GM10266 (cell line): ENCODE results near the gene THSD7B.

Source experiments
- DNase-seq: peaks from one replicate; pipeline ENCODE4 v3.0.0; 2012; ENCODE audit errors: extremely low spot score
- CTCF ChIP-seq: IDR thresholded peaks from 2 replicates; pipeline ENCODE4 v1.5.1; 2012; ENCODE audit warnings: mild to moderate bottlenecking, low read depth; ENCODE audit not compliant: control insufficient read depth, insufficient read depth; ENCODE audit errors: missing control alignments

The THSD7B gene

GRCh38 chr2:137223722-137224121, 458.4 kb downstream of the THSD7B start:
- TF ChIP-seq CTCF, result no peak
- DNase-seq, result no peak

- TF ChIP-seq CTCF, result no peak
- no peak for DNase-seq
Observed at GRCh38 chr2:137228566-137228965, 463.2 kb downstream of the THSD7B start.

- TF ChIP-seq CTCF, result no peak
- DNase-seq, result no peak
Observed at GRCh38 chr2:137229834-137230233, 464.5 kb downstream of the THSD7B start.

DNA sequence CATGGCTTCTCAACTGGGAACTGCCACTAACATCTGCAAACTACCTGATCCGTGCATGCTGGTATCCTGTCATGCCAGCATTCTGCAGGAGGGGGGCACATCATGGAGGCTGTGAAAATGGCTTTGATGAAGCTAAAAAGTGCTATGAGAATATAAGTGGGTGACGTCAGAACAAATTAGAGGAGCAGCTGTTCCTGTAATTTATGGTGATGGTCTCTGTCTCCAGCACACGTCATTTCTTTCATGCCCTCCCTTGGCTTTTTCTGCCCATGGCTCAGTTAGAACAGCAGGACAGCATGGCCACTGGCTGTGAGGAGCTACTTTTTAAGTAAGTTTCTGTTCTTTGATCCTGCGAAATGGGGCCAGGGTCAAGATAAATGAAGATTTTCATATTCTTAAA, 466.3 kb downstream of the THSD7B start:
- TF ChIP-seq CTCF, result no peak

GRCh38 chr2:137232076-137232475, 466.7 kb downstream of the THSD7B start:
- TF ChIP-seq CTCF, result no peak
- DNase-seq, result no peak

More for the DNA sequence above, 466.3 kb downstream of the THSD7B start:
- no peak for DNase-seq

DNA sequence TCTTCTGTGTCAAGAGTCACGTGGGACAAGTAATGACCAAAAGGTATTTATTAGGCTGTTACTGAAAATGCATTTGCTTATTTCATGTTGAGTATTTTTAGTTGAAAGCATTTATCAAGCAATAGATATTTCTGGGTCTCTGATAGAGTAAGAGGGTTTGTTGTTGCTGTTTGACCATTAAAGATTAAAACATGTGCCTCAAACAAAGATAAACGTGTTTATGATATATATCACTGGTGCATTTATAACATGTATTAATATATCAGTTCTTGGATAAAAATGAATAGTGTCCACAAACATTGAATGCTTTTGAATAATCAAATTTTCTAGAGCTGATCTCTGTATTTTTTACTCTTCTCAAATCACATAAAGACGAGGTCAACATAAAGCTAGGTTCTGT, 467.7 kb downstream of the THSD7B start:
- no peak for DNase-seq
- no peak for TF ChIP-seq CTCF

GRCh38 chr2:137237055-137237454, 471.7 kb downstream of the THSD7B start:
- DNase-seq, result no peak
- no peak for TF ChIP-seq CTCF

DNA sequence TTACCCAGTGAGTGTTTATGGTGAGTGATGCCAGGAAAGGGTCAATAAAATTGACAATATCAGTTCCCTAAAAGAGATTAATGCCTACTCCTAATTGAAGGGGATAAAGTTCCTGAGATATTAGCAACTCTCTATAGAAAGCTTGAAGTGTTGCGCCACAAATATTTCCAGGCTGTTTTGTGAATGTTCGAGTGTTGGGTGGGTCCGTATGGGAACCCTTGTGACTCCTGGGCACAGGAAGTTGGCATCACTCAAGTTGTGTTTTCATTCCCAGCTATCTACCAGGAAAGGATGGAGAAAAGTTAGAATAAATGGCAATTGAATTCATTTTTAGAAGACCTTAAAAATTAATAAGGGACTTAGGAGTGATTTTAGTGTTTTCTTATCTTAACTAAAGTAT, 472.7 kb downstream of the THSD7B start:
- DNase-seq, result no peak
- no peak for TF ChIP-seq CTCF
